ENCODE data around the gene SRSF5. TPM values are rescaled to one million over a fixed set of nuclear protein-coding genes. Genes with fewer than 3 reads are reported as not detected.

Gene SRSF5
- total and polyA plus RNA-seq, 2 of the 8 experiments (the other 6 are each of a cell fraction or from before 2014, with no cell fraction given) = 101 to 238 TPM

DNA sequence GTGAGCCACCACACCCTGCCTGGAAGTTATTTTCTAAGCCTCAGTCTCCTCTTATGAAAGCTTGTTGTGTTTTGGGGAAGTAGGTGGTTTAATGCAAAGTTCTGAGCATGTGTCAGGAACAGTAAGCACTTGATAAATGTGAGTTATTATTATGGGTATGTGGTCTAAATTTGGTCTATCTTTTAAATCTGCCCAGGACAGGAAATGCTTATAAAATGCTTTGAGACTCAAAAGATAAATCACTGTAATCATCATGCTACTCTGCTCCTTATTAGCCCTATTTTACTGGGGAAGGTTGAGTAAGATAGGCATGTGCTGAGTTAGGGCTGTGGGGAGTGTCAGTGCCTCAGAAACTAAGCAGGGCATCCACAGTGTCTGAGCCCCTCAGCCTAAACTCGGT, 13.1 kb upstream of the SRSF5 start (continued):
- TF ChIP-seq TBP (IDR thresholded peaks at IDR 0.05; ENCODE audit: low read depth, low read length) = no peak
- TF ChIP-seq RFX5 (IDR thresholded peaks at IDR 0.05; ENCODE audit: borderline replicate concordance, low read depth, low read length) = no peak
- no peak for TF ChIP-seq CHD7 (IDR thresholded peaks at IDR 0.05; ENCODE audit: insufficient replicate concordance, low read length)

All from H1 (cell line).